Measurements from ENCODE around the gene GREM2. TPM values are rescaled to one million over a fixed set of nuclear protein-coding genes. Genes with fewer than 3 reads are reported as not detected.

The GREM2 gene
- total RNA-seq, 1 donor from 2014 or later = 3.7 TPM

- no peak for DNase-seq
- Mint-ChIP-seq H3K36me3 (ENCODE audit: unreplicated experiment) (no peaks in the 10 kb centered on the region), H3K27ac (ENCODE audit: unreplicated experiment) (no peak overlapping the region), H3K9me3 (ENCODE audit: unreplicated experiment) (peaks cover 2% of the 10 kb centered on the region), H3K4me3 (ENCODE audit: unreplicated experiment) (no peak overlapping the region), H3K27me3 (ENCODE audit: unreplicated experiment) (peaks cover 1% of the 10 kb centered on the region), H3K4me1 (ENCODE audit: low read depth, unreplicated experiment) (peaks cover 9% of the 10 kb centered on the region)
- TF ChIP-seq, protein P1, sequence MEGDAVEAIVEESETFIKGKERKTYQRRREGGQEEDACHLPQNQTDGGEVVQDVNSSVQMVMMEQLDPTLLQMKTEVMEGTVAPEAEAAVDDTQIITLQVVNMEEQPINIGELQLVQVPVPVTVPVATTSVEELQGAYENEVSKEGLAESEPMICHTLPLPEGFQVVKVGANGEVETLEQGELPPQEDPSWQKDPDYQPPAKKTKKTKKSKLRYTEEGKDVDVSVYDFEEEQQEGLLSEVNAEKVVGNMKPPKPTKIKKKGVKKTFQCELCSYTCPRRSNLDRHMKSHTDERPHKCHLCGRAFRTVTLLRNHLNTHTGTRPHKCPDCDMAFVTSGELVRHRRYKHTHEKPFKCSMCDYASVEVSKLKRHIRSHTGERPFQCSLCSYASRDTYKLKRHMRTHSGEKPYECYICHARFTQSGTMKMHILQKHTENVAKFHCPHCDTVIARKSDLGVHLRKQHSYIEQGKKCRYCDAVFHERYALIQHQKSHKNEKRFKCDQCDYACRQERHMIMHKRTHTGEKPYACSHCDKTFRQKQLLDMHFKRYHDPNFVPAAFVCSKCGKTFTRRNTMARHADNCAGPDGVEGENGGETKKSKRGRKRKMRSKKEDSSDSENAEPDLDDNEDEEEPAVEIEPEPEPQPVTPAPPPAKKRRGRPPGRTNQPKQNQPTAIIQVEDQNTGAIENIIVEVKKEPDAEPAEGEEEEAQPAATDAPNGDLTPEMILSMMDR (IDR thresholded peaks at IDR 0.05; ENCODE audit: partially characterized antibody, unreplicated experiment) = no peak
Observed at GRCh38 chr1:240555524-240555923, 56.4 kb downstream of the GREM2 start.

GRCh38 chr1:240553351-240553750 lies 58.6 kb downstream of the GREM2 start:
- TF ChIP-seq, protein P1 (IDR thresholded peaks at IDR 0.05; ENCODE audit: partially characterized antibody, unreplicated experiment) = no peak
- peaks cover 9% of the 10 kb centered on the region for H3K4me1 Mint-ChIP-seq (ENCODE audit: low read depth, unreplicated experiment)
- no peak overlapping the region for H3K27ac Mint-ChIP-seq (ENCODE audit: unreplicated experiment)
- peaks cover 2% of the 10 kb centered on the region for H3K9me3 Mint-ChIP-seq (ENCODE audit: unreplicated experiment)
- peaks cover 1% of the 10 kb centered on the region for H3K27me3 Mint-ChIP-seq (ENCODE audit: unreplicated experiment)
- no peaks in the 10 kb centered on the region for H3K36me3 Mint-ChIP-seq (ENCODE audit: unreplicated experiment)
- H3K4me3 Mint-ChIP-seq (ENCODE audit: unreplicated experiment) = no peak overlapping the region
- no peak for DNase-seq

DNA sequence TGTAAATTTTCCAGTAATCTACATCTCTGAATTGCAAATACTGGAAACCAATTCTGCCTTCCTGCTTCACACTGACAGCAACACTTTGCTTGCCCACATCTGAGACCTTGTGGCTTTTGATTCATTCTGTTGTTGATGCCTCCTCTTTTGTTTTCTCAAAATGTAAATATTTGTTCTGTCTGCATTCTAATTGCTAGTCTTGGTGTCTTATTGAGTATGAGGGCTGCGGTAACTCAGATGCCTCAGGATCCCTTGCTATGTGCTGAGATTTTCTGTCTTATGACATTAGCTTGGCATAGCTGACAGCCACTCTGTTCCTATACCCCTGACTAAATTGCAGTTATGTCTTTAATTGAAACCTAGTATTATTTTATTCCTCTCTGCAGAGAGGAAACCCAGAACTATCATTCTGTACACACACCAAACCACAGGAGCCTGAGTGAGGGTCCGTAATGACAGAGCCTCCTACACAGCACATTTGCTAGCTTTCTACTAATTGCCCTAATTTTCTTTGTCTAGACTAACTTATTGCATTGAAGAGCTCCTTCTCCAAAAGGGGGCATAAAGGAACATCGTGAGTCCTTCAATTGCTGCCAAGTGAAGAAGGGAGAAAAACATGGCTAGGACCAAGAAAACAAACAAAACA lies 72.1 kb downstream of the GREM2 start:
- Mint-ChIP-seq H3K4me1 (ENCODE audit: low read depth, unreplicated experiment) (no peaks in the 10 kb centered on the region), H3K9me3 (ENCODE audit: unreplicated experiment) (peaks cover 2% of the 10 kb centered on the region), H3K36me3 (ENCODE audit: unreplicated experiment) (no peaks in the 10 kb centered on the region), H3K4me3 (ENCODE audit: unreplicated experiment) (no peak overlapping the region), H3K27ac (ENCODE audit: unreplicated experiment) (no peak overlapping the region), H3K27me3 (ENCODE audit: unreplicated experiment) (no peaks in the 10 kb centered on the region)
- no peak for DNase-seq
- TF ChIP-seq, protein P1 (IDR thresholded peaks at IDR 0.05; ENCODE audit: partially characterized antibody, unreplicated experiment) = no peak

- Mint-ChIP-seq H3K27ac (ENCODE audit: unreplicated experiment) (no peak overlapping the region), H3K4me1 (ENCODE audit: low read depth, unreplicated experiment) (no peaks in the 10 kb centered on the region), H3K9me3 (ENCODE audit: unreplicated experiment) (peaks cover 2% of the 10 kb centered on the region), H3K36me3 (ENCODE audit: unreplicated experiment) (no peaks in the 10 kb centered on the region), H3K4me3 (ENCODE audit: unreplicated experiment) (no peak overlapping the region), H3K27me3 (ENCODE audit: unreplicated experiment) (no peaks in the 10 kb centered on the region)
- DNase-seq = no peak
- TF ChIP-seq, protein P1 (IDR thresholded peaks at IDR 0.05; ENCODE audit: partially characterized antibody, unreplicated experiment) = no peak
Observed at GRCh38 chr1:240538776-240539430, 73.1 kb downstream of the GREM2 start.

- H3K27me3 Mint-ChIP-seq (ENCODE audit: unreplicated experiment) = no peaks in the 10 kb centered on the region
- H3K27ac Mint-ChIP-seq (ENCODE audit: unreplicated experiment) = no peak overlapping the region
- H3K4me1 Mint-ChIP-seq (ENCODE audit: low read depth, unreplicated experiment) = no peaks in the 10 kb centered on the region
- TF ChIP-seq, protein P1 (IDR thresholded peaks at IDR 0.05; ENCODE audit: partially characterized antibody, unreplicated experiment) = no peak
- H3K9me3 Mint-ChIP-seq (ENCODE audit: unreplicated experiment) = no peaks in the 10 kb centered on the region
- H3K4me3 Mint-ChIP-seq (ENCODE audit: unreplicated experiment) = no peak overlapping the region
- DNase-seq = no peak
- H3K36me3 Mint-ChIP-seq (ENCODE audit: unreplicated experiment) = no peaks in the 10 kb centered on the region
Observed at GRCh38 chr1:240533154-240533780, 78.7 kb downstream of the GREM2 start.

Measured in glutamatergic neuron (in vitro differentiated cells).